Renal cortex interstitium (tissue), 11 donors: Measurements from ENCODE around the gene PEG3. TPM values are rescaled to one million over a fixed set of nuclear protein-coding genes. Genes with fewer than 3 reads are reported as not detected.
"Not testable (repeated sequence)": the region's sequence is repeated elsewhere in the genome, so short reads cannot be mapped to it uniquely, and the experiment has no call there.

ENCODE experiments used
- DNase-seq, 11 donors: peaks; one replicate each; pipeline ENCODE4 v3.0.0-alpha.2; 2013; ENCODE audit warnings: low read depth in 9 of 11, low spot score in 4 of 11; ENCODE audit errors: extremely low read depth in 1 of 11
- polyA plus RNA-seq, 3 donors: library from polyadenylated mRNA; unstranded; fragments of 120-200 nt; gene quantifications; one replicate each; pipeline ENCODE4 v1.2.1, GENCODE V29; 2013; ENCODE audit not compliant: insufficient read length in 3 of 3

PEG3 gene
- polyA plus RNA-seq, 3 donors, result 80.8 to 101 (median 85.0) TPM

DNA sequence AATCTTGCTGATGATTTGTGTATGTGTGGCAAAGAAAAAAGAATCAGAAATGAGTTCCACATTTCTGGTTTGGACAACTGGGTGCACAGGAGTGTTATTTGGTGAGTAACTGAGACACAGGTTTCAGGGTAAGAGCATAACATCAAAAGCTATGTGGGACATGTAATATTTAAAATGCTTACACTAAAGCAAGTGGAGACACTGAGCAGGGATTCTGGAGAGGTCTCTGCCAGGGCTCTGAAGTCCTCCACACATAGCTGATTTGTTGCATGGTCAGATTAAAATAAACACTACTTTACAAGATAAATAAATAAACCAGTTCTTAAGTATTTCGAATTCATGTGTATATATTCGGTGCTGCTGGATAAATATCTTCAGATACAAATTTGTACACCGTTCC is 16.3 kb upstream of the PEG3 start:
- DNase-seq, result no peak

DNA sequence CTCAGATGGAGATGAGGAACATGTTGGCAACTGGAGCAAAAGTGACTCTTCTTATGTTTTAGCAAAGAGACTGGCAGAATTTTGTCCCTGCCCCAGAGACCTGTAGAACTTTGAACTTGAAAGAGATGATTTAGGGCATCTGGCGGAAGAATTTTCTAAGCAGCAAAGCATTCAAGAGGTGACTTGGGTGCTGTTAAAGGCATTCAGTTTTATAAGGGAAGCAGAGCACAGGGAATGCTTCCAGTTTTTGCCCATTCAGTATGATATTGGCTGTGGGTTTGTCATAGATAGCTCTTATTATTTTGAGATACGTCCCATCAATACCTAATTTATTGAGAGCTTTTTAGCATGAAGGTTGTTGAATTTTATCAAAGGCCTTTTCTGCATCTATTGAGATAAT is 11.8 kb upstream of the PEG3 start:
- DNase-seq, result not testable (repeated sequence)

DNA sequence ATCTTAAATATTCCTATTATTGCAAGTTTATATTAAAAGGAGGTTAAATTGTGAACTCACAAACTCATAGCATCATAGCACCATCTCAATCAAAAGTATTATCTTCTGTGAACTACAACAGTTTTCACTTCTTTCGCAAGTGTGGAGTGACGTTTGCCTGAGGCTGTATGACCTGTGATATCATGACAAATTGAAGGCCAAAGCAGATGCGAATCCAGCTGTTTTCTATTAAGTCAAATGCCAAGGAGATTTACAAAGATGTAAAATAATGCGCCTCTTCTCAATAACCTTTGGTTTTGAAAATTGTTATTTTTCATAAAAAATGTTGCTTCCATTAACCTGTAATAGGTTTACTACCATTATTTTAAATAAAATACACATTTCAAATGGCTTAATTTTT is 7.6 kb upstream of the PEG3 start:
- no peak for DNase-seq

DNA sequence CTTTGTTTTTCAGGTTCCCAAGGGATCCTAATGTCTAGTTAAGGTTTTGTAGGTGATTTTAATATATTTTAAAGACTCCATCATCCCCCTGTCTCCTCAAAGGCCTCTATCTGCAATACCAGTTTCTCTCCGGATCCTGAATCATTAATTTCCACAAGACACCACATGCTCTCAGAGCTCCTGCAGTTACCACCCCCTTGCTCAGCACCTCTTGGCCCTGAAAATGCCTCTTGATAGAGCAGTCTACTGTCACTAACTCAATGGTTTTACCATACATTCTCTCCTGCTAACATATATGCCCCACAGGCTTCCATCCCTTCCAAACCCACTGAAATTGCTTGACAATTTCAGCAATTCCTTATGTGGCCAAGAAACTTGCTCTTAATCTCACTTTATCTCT is 1.9 kb upstream of the PEG3 start:
- DNase-seq, result no peak

DNA sequence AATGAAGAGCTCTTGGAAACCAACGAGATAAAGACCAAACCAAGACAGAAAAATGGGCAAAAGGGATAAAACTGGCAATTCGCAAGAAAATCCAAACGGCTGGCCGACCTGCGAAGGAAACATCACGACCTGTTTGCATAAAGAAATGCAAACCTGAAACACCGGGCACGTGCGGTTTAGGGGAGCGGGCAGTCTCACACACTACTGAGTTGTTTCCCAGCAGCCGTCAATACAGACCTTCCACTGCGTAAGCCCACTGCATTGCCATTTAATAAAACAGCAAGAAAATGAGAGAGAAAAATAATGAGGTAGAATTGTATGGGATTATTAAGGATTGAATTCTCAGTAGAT is 642 bp upstream of the PEG3 start:
- peak in 3 of 11 donors; percentile 2 to 15 (median 11) for DNase-seq

DNA sequence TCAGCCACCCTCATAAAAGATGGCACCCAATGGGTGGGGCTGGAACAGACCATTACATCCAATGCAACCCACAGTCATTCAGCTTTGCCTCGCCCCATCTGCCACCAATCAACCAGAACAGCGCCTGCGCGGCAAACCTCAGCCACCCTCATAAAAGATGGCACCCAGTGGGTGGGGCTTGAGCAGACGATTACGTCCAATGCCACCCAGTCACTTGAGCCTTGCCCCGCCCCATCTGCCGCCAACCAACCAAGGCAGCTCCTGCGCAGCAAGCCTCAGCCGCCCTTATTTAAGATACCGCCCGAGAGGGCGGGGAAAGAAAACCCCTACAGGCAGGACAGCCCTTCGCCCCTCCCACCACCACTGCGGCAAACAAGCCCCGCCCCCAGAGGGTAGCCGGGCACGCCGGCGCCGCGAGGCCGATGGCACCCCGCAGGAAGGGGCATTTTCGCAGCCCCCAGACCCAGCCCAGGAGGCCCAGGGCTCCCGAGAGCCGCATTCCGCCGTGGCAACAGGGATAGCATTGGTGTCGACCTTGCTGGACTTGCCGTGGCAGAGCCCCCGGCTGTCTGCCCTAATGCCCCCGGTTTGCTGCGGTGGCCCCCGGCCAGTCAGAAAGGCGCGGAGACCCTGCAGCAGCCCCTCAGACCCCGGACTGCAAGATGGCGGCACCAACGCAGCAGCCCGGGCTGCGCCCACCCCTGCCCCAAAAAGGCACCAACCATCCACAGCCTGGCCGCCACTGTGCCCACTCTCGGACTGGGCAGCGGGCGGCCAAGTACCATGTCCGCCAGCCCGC is 675 bp downstream of the PEG3 start:
- peak; percentile 9 to 97 (median 90) for DNase-seq

DNA sequence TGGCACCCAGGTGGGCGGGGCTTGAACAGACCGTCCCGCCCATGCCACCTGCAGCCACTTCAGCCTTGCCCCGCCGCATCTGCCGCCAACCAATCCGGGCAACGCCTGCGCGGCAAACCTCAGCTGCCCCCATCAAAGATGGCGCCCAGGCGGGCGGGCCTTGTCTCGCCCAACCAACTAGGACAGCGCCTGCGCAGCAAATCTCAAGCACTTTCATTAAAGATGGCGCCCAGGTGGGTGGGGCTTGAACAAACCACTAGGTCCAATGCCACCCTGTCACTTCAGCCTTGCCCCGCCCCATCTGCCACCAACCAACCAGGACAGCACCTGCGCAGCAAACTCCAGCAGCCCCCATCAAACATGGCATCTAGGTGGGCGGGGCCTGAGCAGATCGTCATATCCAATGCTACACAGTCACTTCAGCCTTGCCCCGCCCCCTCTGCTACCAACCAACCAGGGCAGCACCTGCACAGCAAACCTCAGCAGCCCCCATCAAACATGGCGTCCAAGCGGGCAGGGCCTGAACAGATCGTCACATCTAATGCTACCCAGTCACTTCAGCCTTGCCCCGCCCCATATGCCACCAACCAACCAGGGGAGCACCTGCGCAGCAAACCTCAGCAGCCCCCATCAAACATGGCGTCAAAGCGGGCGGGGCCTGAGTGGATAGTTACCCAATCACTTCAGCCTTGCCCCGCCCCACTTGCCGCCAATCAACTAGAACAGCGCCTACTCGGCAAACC is 1.4 kb downstream of the PEG3 start:
- DNase-seq, result peak; percentile 83 to 98 (median 93)

DNA sequence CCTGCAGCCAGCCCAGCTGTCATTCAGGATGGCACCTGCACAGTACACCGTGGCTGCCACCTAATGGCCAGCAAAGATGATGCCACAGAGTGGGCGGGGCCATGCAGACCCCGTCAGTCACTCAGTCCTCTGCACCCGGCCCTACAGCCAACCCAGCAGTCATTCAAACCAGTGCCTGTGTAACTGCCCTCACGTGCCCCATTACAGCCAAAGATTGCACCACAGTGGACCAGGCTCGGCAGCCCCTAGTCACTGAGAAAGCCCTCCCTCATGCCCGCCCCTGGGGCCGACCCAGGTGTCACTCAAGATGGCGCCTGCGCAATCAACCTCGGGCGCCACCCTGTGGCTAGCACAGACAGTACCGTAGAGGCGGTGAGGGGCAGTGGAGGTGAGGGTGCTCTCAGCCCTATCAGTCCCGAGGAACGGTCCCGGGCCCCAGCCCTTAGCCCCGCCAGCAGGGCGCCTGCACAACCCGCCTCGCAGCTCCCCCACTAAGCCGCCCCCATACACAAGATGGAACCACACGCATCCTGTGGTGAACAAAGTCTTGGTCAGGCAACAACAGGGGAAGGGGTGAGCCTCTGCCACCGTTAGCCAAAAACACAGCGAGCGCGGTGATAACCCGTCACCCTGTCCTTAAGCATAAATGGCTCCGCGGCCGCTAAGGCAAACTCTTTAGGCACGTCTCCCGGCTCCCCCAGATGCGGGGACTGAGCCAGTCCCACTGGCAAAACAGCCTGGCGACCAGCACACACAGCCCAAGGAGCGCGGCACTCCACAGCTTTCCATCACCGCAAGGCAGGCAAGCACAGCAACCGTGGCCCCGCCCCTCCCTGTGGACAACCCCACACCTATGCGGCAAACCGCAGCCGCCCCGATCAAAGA is 2.3 kb downstream of the PEG3 start:
- DNase-seq, result peak; percentile 33 to 70 (median 58)

DNA sequence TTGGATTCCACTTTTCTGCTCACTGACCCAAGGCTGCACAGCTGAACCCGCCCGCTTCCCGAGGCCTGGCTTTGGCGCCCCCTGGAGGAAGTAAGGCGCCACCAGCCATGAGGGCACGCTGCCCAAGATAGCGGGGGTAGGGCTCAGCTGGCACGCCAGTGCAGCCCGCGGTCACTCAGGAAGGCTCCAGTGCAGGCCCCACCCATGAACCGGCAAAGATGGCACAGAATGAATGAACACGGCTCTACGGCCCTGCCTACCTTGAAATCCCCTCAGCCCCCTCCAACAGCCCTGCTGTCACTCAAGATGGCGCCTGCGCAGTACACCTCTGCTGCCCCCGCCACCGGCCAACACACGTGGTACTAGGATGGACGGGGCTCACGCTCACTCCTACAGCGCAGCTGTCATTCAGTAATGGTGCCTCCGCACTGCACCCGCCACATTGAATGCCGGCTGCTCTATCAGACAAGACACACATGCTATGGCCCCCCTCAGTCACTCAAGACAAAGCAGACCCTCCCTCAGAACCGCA is 3.0 kb downstream of the PEG3 start:
- peak; percentile 44 to 78 (median 66) for DNase-seq

DNA sequence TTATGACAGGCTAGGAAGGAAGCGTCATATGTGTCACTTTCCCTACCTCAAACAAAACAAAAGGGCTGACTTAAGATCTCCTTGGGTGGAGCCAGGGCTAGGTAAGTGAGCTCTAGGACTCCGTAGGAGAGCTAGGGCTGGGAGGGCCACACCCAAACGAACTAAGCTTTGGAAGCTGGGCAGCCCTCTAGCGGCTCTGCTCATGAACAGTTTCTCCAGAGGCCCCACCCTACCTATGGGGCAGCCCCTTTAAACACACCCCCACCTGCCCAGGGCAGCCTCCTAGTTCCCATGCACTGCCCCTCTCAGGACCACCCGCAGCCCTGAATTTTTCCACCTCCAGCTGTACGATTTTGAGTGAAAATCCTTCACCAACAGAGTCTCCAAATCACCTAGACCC is 3.5 kb downstream of the PEG3 start:
- peak in 1 of 11 donors; percentile 5 for DNase-seq

DNA sequence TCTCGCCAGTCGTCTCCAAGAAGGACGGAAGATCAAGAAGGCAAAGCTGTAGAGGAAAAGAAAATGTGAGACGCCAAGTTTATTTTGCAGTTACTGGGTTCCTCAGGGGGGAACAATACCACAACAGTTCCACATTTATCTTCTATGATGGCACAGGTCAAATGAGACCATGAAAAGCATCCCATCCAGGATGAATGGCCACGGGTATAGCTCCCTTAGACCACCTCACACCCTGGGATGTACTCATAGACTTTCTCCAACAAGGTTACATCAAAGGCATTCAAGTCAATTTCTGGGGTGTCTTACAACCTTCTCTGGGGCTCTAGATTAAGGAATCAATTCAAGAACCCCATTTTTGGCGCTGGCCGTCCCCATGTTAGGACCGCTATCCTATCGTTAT is 4.5 kb downstream of the PEG3 start:
- DNase-seq, result no peak

DNA sequence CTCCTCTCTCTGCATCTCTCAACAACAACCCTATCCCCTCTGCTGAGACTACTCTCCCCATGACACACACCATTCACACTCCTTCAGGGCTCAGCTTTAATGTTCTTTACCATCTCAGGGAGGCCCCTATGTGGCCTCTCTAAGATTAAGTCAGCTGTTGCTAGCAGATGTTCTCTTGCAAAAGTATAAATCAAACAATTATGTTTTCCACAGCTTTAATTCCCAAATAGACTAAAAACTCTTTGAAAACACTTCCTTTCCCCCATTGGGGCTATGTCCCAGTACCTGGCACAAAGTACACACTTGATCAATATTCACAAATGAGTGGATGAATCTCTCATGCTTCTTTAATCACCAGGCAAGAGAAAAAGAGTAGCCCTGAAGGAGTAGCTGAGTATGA is 5.1 kb downstream of the PEG3 start:
- DNase-seq, result no peak

DNA sequence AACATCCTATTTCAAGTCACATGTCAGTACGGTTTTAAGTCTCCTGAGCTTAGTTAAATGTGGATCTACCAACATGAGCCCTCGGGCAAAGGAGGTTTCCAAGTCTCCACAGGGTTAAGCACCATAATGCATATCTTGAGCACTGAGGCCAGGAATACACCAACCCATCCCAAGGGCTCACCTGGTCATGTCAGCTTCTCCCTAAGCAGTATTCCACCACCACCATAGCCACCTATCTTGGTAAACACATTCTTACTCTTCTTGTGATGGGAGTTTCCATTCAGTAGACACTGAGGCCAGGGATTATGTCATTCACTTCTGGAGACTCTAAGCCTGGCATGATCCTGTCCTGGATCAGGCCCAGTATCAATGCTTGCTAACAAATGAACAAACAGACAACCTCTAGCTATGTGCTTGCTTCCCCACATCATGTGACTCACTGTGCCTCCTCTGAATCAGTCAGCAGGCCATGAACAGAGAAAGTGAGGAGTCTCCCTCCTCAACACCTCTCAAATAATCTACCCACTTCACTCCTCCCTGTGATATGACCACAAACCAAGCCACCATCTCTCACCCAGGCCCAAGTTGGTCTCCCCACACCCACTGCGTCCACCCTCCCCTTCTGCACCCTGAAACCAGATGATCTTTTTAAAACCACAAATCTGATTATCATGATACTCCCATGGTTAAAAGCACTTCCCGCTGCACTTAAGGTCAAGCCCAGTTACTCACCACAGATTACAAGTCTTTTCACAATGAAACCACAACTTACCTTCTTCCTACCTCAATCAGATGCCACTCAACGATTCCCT is 5.8 kb downstream of the PEG3 start:
- DNase-seq, result no peak

DNA sequence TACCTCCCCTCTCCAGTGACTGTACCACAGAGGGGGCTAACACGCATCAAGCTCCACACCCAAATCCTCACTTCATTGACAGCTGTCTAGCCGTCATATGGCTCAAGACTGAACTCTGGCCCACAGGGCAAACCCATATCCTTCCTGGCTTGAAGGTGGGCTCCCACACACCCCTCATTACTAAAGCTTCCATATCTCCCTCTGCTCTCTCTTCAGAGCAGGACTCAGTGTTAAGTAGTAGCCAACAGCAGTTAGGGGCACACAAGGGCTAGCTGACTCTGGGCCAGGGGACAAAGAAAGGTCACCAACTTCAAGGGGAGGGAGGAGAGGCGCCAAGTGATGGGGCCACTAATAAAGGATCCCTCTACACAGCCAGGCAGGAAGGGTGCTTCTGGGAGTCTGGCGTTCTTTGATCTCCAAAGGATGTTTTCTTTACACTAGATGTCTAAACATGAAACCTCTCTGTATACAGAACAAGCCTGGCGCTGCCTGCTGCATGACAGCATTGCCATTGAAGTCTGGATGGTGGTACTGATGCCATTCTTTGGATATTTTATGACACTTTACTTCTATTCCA is 8.1 kb downstream of the PEG3 start:
- no peak for DNase-seq

DNA sequence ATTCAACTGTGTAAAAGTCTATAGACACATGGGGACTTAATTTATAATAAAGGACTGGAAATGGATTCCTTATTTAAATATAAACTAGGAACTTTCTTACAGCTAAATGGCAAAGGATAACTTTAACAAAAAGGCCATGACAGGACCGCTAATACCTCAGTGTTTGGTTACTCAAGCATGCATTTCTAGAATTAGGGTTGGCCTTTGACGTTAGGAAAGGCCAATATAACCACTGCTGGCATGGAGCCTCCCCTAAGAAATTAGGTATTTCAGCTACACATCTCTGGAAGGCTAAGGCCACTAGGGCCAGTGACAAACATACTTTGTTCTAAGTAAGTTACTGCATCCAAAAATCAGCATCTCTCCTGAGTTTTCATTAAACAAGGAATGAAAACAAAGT is 9.3 kb downstream of the PEG3 start:
- DNase-seq, result no peak

DNA sequence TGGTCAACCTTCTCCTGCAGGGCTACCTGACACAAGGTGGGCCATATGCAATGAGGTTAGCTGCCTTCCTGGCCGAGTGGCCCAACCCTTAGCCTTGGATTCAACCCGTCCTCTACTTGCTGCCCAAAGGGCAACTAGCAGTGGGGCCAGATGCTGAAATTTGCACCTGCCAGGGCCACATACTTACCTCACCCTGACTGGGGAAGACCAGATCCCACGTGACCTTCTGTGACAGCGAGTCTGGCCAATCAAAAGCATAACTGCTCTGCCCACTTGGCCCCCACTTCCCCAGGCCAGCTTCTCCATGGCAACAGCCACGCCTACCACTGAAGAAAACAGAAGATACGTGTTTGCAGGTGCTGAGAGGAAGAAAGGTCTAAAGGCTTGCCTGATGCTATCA is 10.9 kb downstream of the PEG3 start:
- no peak for DNase-seq

DNA sequence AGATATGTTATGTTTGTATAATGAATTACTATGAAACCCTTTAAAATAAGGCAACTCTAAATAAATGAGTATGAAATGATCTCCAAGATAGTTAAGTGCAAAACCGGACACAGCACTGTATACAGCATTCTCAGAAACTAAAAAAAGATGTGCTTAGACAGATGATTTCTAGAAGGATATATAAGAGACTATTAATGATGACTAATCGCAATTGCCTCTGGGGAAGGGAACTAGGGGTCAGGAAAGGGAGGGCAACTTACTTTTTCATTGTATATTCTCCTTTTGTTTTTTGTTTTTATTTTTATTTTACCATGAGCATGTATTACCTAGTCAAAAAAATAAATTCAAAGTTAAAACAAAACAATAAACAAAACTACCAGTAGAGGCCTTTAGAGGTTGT is 12.8 kb downstream of the PEG3 start:
- no peak for DNase-seq

DNA sequence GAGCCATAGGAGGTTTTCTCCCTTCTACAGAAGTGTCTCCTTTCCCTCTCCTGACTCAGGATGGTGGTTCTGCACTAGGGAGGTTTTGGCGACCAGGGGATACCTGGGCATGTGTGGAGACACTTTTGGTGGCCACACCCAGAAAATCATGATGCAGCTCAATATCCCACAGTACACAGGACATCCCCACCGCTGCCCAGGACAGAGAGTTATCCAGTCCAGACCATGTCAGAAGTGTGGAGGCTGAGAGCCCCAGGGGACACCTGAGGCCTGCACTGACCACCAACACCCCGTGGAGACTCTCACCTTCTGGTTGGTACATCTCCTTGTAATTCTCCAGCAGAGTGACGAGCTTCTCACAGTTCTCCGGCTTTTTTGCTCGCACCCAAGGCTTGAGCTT is 16.6 kb downstream of the PEG3 start:
- DNase-seq, result no peak
